KBM-7 (cell line): ENCODE results near the gene WT1.
A peak's percentile ranks its signal among the peaks of the same experiment; 100 is the strongest.

Source experiments
- DNase-seq: peaks from one replicate; pipeline ENCODE4 v3.0.0-alpha.2; 2015
- in situ Hi-C: fragments of 300-500 bp; cut with MboI; formaldehyde crosslinking; loops from 2 replicates; pipeline ENCODE4 v1.14.3; 2020; ENCODE audit warnings: low sequenced_read_pairs, low pct_unique_long_range_greater_than_20kb, mixed read lengths

Gene WT1

GRCh38 chr11:32426819-32427615, 8.3 kb downstream of the WT1 start:
- in situ Hi-C loops: no loop called here
- no peak for DNase-seq

- DNase-seq: no peak
- in situ Hi-C loops: no loop called here
These were observed 9.1 kb downstream of the WT1 start for GRCh38 chr11:32426192-32426591.

- no peak for DNase-seq
- in situ Hi-C loops: no loop called here
These were observed 9.6 kb downstream of the WT1 start for GRCh38 chr11:32425761-32426160.

- in situ Hi-C loops: no loop called here
These were observed 12.8 kb downstream of the WT1 start for GRCh38 chr11:32422545-32422944.

GRCh38 chr11:32421992-32422391, 13.3 kb downstream of the WT1 start:
- in situ Hi-C loops: no loop called here
- DNase-seq: no peak

More at GRCh38 chr11:32422545-32422944, 12.8 kb downstream of the WT1 start:
- DNase-seq: no peak

GRCh38 chr11:32420937-32421901, 14.1 kb downstream of the WT1 start:
- peak; percentile 97 for DNase-seq
- in situ Hi-C loops: no loop called here

- in situ Hi-C loops: no loop called here
- DNase-seq: no peak
These were observed 15.2 kb downstream of the WT1 start for GRCh38 chr11:32420139-32420538.

- in situ Hi-C loops: no loop called here
- DNase-seq: no peak
These were observed 16.5 kb downstream of the WT1 start for GRCh38 chr11:32418836-32419235.

- in situ Hi-C loops: no loop called here
- DNase-seq: no peak
These were observed 17.5 kb downstream of the WT1 start for GRCh38 chr11:32417806-32418205.

GRCh38 chr11:32416301-32416700, 19.0 kb downstream of the WT1 start:
- DNase-seq: no peak
- in situ Hi-C loops: no loop called here

GRCh38 chr11:32414925-32415324, 20.4 kb downstream of the WT1 start:
- no peak for DNase-seq
- in situ Hi-C loops: no loop called here

- DNase-seq: no peak
- in situ Hi-C loops: no loop called here
These were observed 23.3 kb downstream of the WT1 start for GRCh38 chr11:32411942-32412615.

- no peak for DNase-seq
- in situ Hi-C loops: no loop called here
These were observed 29.7 kb downstream of the WT1 start for GRCh38 chr11:32405592-32405991.

GRCh38 chr11:32402836-32403235, 32.5 kb downstream of the WT1 start:
- in situ Hi-C loops: no loop called here

GRCh38 chr11:32400670-32401369, 34.5 kb downstream of the WT1 start:
- no peak for DNase-seq
- in situ Hi-C loops: no loop called here

More at GRCh38 chr11:32402836-32403235, 32.5 kb downstream of the WT1 start:
- DNase-seq: no peak

- in situ Hi-C loops: no loop called here
These were observed 35.1 kb downstream of the WT1 start for GRCh38 chr11:32400196-32400595.

GRCh38 chr11:32396991-32397390, 38.3 kb downstream of the WT1 start:
- in situ Hi-C loops: no loop called here
- DNase-seq: no peak

More at GRCh38 chr11:32400196-32400595, 35.1 kb downstream of the WT1 start:
- no peak for DNase-seq

- DNase-seq: no peak
- in situ Hi-C loops: no loop called here
These were observed 39.0 kb downstream of the WT1 start for GRCh38 chr11:32396331-32396730.

GRCh38 chr11:32395127-32395526, 40.2 kb downstream of the WT1 start:
- DNase-seq: no peak
- in situ Hi-C loops: no loop called here
